T-helper 22 cell (primary cell): Measurements from ENCODE around the gene MMP23B.
"Not testable (repeated sequence)": the region's sequence is repeated elsewhere in the genome, so short reads cannot be mapped to it uniquely, and the experiment has no call there.

Experiments used
- DNase-seq: peaks from one replicate; pipeline ENCODE4 v3.0.0-alpha.2; 2020; ENCODE audit warnings: low read depth

MMP23B gene

GRCh38 chr1:1630965-1631781 is 800 bp upstream of the MMP23B start:
- DNase-seq, result no peak

GRCh38 chr1:1633409-1633808 is 1.4 kb downstream of the MMP23B start:
- DNase-seq, result not testable (repeated sequence)

GRCh38 chr1:1634613-1635012 is 2.6 kb downstream of the MMP23B start:
- DNase-seq, result not testable (repeated sequence)

DNA sequence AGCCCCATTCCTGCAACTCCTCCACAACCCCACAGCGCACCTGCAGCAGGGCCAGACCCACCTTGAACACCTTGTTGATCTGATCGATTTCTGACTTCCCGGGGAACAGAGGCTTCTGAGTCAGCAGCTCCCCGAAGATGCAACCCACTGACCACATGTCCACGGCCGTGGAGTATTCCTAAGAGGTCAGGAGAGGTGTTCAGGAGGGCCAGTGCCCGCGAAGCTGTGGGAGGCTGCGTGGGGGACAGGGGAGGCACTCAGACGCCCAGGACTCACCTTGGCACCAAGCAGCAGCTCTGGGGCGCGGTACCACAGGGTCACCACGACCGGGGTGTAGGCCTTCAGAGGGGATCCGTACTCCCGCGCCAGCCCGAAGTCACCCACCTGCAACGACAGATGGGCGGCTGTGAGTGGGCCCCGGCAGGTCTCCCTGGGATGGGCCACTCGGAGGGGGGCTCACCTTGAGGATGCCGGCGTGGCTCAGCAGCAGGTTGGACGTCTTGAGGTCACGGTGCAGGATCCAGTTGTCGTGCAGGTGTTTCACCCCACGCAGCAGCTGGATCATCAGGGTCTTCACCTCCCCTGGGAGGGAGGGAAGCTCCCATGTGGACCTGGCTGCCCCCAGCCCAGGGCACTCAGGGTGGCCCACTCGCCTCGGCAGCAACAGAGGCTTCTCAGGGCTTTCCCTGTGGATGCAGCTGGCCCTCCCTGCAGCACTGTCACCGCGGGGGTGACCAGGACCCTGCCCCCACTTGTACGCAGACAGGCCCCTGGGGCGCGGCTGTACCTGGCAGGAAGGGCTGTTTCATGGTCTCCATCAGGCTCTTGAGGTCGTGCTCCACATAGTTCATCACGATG is 4.9 kb downstream of the MMP23B start:
- not testable (repeated sequence) for DNase-seq

GRCh38 chr1:1637479-1637875 is 5.5 kb downstream of the MMP23B start:
- not testable (repeated sequence) for DNase-seq

GRCh38 chr1:1638528-1638927 is 6.6 kb downstream of the MMP23B start:
- DNase-seq, result not testable (repeated sequence)

DNA sequence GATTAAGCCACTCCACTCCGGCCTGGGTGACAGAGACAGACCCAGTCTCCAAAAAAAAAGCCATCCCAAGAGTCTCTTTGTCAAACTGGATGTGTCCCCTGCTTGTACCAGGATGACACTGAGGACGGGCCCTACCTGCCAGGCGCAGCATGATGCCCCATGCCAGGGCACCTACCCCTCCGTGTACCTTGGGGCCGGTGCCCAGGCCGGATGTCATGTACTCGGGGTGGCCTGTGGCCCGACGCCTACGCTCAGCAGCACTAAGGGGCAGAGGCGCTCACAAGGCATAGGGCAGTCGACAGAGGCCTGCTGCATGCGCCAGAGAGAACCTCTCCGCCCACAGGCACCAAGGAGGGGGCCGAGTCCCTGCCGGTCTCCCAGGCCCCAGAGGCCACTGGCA is 7.4 kb downstream of the MMP23B start:
- DNase-seq, result not testable (repeated sequence)

- DNase-seq, result not testable (repeated sequence)
Measured at GRCh38 chr1:1640081-1640480, 8.1 kb downstream of the MMP23B start.

GRCh38 chr1:1640711-1641461 is 8.9 kb downstream of the MMP23B start:
- DNase-seq, result not testable (repeated sequence)

DNA sequence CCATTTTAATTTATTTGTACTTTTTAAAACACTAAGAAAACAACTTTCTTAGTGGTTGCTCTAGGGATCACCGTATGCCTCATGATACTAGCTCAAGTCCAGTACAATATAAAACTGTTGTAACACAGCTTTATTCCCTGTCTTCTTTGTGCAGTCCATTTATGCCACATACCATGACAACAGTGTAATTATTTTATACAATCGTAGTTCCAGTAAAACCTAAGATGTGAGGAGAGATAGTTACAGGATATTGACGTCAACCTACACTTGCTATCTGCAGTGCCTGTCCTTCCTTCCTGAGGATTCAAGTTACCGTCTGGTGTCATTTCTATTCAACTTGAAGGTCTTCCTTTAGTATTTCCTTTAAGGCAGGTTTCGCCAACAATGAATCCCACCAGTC is 14.4 kb downstream of the MMP23B start:
- not testable (repeated sequence) for DNase-seq

GRCh38 chr1:1647567-1648241 is 15.7 kb downstream of the MMP23B start:
- not testable (repeated sequence) for DNase-seq

GRCh38 chr1:1648265-1648664 is 16.3 kb downstream of the MMP23B start:
- DNase-seq, result not testable (repeated sequence)

DNA sequence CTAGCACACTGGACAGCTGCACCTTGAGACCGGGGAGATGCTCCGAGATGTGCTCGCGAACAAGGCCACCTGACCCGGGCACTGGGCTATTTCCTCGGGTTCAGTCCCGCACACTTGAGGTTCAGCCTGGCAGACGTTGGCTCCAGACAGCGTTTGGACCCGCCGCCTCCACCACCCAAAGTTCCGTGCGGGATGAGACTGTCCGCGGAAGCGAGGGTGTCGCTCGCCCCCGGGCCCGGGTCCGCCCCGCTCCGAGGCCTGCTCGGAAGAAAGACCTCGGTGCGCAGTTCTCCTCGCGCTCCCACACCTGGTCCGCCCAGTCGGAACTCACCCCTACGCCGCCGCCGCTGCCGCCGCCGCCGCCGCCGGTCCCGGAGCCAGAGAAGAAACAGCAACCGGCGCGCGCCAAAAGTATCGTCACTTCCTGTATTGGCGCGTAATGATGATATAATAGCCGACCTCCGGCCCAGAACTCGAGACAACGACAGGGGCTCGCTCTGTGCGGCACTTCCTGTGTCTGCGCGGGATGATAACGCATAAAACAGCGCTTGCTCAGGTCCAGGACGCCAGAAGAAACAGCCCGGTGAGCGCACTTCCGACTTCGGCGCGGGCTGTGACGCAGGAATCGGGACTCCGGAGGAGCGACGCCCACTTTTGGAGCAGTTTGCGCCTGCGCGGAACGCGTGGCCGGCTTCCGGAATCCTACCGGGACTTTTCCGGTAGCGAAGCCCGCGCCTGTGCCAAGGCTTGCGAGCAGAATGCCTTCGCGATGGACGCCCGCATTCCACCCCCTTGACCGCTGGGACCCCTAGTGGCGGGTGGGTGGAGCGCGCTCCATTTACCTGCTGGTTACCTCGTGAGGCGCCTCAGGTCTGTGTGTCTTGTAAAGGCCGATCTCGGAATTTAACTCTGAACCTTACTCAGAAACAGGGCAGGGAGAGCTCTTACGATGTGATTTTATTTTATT is 26.9 kb downstream of the MMP23B start, which contains the start of gene CDK11B:
TSS of gene CDK11B (minus strand) at position 422 of the 967 bp plus-strand sequence. CDS start 1,519 bp downstream, outside the sequence.
- DNase-seq, result peak; percentile 96

- DNase-seq, result not testable (repeated sequence)
Measured at GRCh38 chr1:1662392-1662791, 30.4 kb downstream of the MMP23B start.

DNA sequence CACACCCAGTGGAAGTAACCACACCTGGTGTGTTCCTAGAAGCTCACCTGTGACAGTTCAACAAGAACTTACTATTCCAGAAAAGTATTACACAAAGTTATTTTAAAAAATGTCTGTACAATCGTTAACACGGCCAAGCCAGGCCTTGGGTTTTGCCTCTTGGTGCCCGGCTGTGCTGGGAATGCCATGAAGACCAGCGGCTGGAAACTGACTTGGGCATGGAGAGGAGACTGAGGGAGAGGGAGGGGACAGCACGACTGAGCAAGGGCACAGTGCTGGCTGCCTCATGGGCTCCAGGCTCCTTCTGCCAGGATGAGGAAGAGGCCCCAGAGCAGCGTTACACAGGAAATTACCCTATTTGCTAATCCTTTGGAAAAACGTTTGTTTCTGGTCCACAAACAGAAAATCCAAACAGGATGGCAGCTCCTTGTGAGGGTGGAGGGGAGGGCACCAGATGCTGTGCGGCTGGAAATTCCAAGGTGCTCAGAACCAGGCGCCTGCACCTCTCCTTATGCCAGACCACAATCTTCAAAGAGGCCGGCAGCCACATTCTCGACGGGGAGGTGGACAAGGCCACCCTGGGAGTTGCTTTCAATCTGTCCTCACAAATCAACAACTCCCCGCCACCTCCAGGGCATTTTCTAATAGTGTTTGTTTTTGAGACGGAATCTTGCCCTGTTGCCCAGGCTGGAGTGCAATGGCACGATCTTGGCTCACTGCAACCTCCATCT is 31.0 kb downstream of the MMP23B start:
- DNase-seq, result not testable (repeated sequence)

DNA sequence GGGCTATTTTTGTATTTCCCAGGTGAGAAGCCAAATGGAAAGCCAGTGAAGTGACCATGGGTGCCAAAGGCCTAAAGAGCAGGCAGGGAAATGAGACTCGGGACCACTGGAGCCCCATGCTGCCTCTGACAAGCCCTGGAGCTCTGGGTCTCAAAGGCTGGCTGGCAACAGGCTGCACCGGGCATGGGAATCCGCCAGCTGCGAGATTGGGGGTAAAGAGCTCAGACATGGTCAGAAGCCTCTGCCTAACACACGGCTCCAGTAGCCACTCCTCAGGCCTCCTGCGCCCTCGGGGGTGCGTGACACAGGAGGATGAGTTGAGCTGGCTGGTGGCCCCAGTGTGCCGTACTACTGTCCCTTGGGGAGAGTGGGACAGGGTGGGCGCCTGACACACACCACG is 32.3 kb downstream of the MMP23B start:
- not testable (repeated sequence) for DNase-seq

- DNase-seq, result no peak
Measured at GRCh38 chr1:1664941-1665814, 33.2 kb downstream of the MMP23B start.

- DNase-seq, result no peak
Measured at GRCh38 chr1:1665815-1666251, 33.9 kb downstream of the MMP23B start.
